NCI-H774 (cell line): ENCODE measurements around the gene PTPN4.
"Not testable (repeated sequence)": the region's sequence is repeated elsewhere in the genome, so short reads cannot be mapped to it uniquely, and the experiment has no call there.

ENCODE experiments used
- DNase-seq: peaks from one replicate; lab custom pipeline; 2025; lab: John Stamatoyannopoulos, UW

Gene PTPN4

GRCh38 chr2:120018549-120018948 lies 258.8 kb downstream of the PTPN4 start:
- no peak for DNase-seq

DNA sequence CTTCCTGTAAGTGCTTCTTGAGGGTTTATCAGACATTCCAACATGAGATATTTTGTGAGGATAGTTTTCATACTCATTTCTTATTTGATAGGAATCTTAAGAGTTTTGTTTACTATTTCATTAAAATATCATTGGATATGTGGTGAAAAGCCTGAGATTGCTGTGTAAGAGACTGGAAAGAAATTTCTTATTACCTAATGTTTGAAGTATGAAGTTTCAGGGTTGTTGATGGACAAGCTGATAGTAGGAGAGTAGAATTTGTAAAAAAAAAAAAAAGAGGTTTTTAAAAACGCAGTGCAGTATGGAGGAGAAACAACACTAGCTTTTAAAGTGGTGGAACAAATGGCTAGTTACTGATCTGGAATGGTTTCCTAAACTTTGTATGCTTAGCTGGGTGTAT lies 260.8 kb downstream of the PTPN4 start:
- no peak for DNase-seq

DNA sequence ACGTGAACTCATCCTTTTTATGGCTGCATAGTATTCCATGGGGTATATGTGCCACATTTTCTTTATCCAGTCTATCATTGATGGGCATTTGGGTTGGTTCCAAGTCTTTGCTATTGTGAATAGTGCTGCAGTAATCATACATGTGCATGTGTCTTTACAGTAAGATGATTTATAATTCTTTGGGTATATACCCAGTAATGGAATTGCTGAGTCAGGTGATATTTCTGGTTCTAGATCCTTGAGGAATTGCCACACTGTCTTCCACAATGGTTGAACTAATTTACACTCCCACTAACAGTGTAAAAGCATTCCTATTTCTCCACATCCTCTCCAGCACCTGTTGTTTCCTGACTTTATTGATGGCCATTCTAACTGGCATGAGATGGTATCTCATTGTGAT lies 262.8 kb downstream of the PTPN4 start:
- DNase-seq = not testable (repeated sequence)

DNA sequence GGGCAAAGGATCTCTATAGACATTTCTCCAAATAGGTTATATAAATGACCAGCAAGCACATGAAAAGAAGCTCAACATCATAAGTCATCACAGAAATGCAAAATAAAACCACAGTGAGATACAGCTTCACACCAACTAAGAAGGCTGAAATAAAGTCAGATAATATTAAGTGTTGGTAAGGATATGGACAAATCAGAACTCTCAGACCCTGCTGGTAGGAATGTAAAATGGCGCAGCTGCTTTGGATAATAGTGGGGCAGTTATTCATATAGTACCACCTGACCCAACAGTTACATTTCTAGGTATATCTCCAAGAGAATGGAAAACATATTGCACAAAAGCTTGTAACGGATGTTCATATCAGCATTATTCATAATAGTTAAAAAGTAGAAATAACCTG lies 267.2 kb downstream of the PTPN4 start:
- no peak for DNase-seq

- DNase-seq = no peak
Observed at GRCh38 chr2:120028795-120029194, 269.1 kb downstream of the PTPN4 start.

GRCh38 chr2:120029672-120030640 lies 270.2 kb downstream of the PTPN4 start:
- no peak for DNase-seq

- DNase-seq = no peak
Observed at GRCh38 chr2:120032297-120032696, 272.6 kb downstream of the PTPN4 start.
